HEK293 (cell line): ENCODE data around the gene PSORS1C1.

Experiments
- CTCF ChIA-PET: fragments of 350-600 bp; formaldehyde crosslinking; extraction: SDS; loops from one replicate; lab custom pipeline; 2021; ENCODE audit warnings: antibody characterized with exemption; lab: Yijun Ruan, JAX
- POLR2A ChIA-PET: fragments of 300-600 bp; formaldehyde crosslinking; extraction: SDS; loops from one replicate; lab custom pipeline; 2020; ENCODE audit warnings: antibody characterized with exemption, inconsistent platforms; lab: Yijun Ruan, JAX
- H3K27ac ChIP-seq: fragments of 200-500 bp; sonication (Bioruptor generic); 2 replicates; pipeline ENCODE4 v1.5.1; 2014; ENCODE audit warnings: low read depth, low read length, control low read depth, inconsistent platforms; ENCODE audit errors: extremely low read depth
- H3K36me3 ChIP-seq, 2 experiments: fragments of 200-500 bp in 1 of 2; sonication (Bioruptor generic) in 1 of 2; 1 replicate in 1 of 2; 2 replicates in 1 of 2; pipeline ENCODE4 v1.5.1; 2014 to 2017; ENCODE audit warnings: inconsistent platforms in 2 of 2, low read length in 2 of 2; ENCODE audit not compliant: control insufficient read depth in 2 of 2, insufficient read depth in 1 of 2
- H3K4me1 ChIP-seq: fragments of 200-500 bp; sonication (Bioruptor generic); 2 replicates; pipeline ENCODE4 v1.5.1; 2014; ENCODE audit warnings: mild to moderate bottlenecking, low read length, inconsistent platforms; ENCODE audit not compliant: control insufficient read depth, insufficient read depth
- H3K4me3 ChIP-seq: 2 replicates; pipeline ENCODE4 v1.5.1; 2011; ENCODE audit warnings: low read depth, mild to moderate bottlenecking, control low read depth, low read length, moderate library complexity
- H3K9me3 ChIP-seq: fragments of 200-500 bp; sonication (Bioruptor generic); 2 replicates; pipeline ENCODE4 v1.5.1; 2014; ENCODE audit warnings: low read depth, low read length, inconsistent platforms; ENCODE audit not compliant: control insufficient read depth, insufficient read depth
- BCL11A ChIP-seq: fragments of 450-650 bp; formaldehyde crosslinking; IDR thresholded peaks from 2 replicates; pipeline ENCODE4 v1.5.1; 2016; ENCODE audit warnings: low read depth, missing biosample characterization, missing genetic modification characterization
- EGR2 ChIP-seq: fragments of 450-650 bp; formaldehyde crosslinking; IDR thresholded peaks from 2 replicates; pipeline ENCODE4 v1.5.1; 2016; ENCODE audit warnings: low read depth, missing biosample characterization, missing genetic modification characterization
- GLI2 ChIP-seq: fragments of 450-650 bp; formaldehyde crosslinking; IDR thresholded peaks from 2 replicates; pipeline ENCODE4; 2017; ENCODE audit warnings: missing biosample characterization, missing genetic modification characterization, low read depth, borderline replicate concordance
- GLI4 ChIP-seq: fragments of 450-650 bp; formaldehyde crosslinking; IDR thresholded peaks from 2 replicates; pipeline ENCODE4 v1.5.1; 2016; ENCODE audit warnings: missing biosample characterization, missing genetic modification characterization
- KLF10 ChIP-seq: fragments of 450-650 bp; IDR thresholded peaks from 2 replicates; pipeline ENCODE4 v1.5.1; 2018; ENCODE audit warnings: missing biosample characterization, mild to moderate bottlenecking, missing genetic modification characterization
- PRDM1 ChIP-seq: fragments of 450-650 bp; formaldehyde crosslinking; IDR thresholded peaks from 2 replicates; pipeline ENCODE4; 2016; ENCODE audit warnings: missing biosample characterization, missing genetic modification characterization
- SCRT1 ChIP-seq: fragments of 450-650 bp; formaldehyde crosslinking; IDR thresholded peaks from 2 replicates; pipeline ENCODE4 v1.5.1; 2016; ENCODE audit warnings: missing biosample characterization, missing genetic modification characterization, borderline replicate concordance
- TSHZ1 ChIP-seq: fragments of 450-650 bp; formaldehyde crosslinking; IDR thresholded peaks from 2 replicates; pipeline ENCODE4 v1.5.1; 2016; ENCODE audit warnings: missing biosample characterization, missing genetic modification characterization, borderline replicate concordance
- ZBTB1 ChIP-seq: fragments of 450-650 bp; formaldehyde crosslinking; IDR thresholded peaks from 2 replicates; pipeline ENCODE4 v1.5.1; 2016; ENCODE audit warnings: missing biosample characterization, missing genetic modification characterization
- ZEB2 ChIP-seq: fragments of 450-650 bp; formaldehyde crosslinking; IDR thresholded peaks from 2 replicates; pipeline ENCODE4 v1.5.1; 2016; ENCODE audit warnings: missing biosample characterization, missing genetic modification characterization
- ZNF174 ChIP-seq: fragments of 450-650 bp; formaldehyde crosslinking; IDR thresholded peaks from 2 replicates; pipeline ENCODE4 v1.5.0; 2017; ENCODE audit warnings: missing biosample characterization, mild to moderate bottlenecking, missing genetic modification characterization
- ZNF221 ChIP-seq: fragments of 450-650 bp; formaldehyde crosslinking; IDR thresholded peaks from 2 replicates; pipeline ENCODE4 v1.5.1; 2017; ENCODE audit warnings: missing biosample characterization, missing genetic modification characterization, borderline replicate concordance
- ZNF292 ChIP-seq: fragments of 450-650 bp; formaldehyde crosslinking; IDR thresholded peaks from 2 replicates; pipeline ENCODE4 v1.5.1; 2016; ENCODE audit warnings: low read depth, missing biosample characterization, missing genetic modification characterization, borderline replicate concordance
- ZNF302 ChIP-seq: fragments of 450-650 bp; formaldehyde crosslinking; IDR thresholded peaks from 2 replicates; pipeline ENCODE4 v1.5.1; 2016; ENCODE audit warnings: missing biosample characterization, missing genetic modification characterization, low read depth
- ZNF350 ChIP-seq: fragments of 450-650 bp; formaldehyde crosslinking; IDR thresholded peaks from 2 replicates; pipeline ENCODE4 v1.5.0; 2017; ENCODE audit warnings: missing biosample characterization, mild to moderate bottlenecking, missing genetic modification characterization
- ZNF394 ChIP-seq: fragments of 450-650 bp; formaldehyde crosslinking; IDR thresholded peaks from 2 replicates; pipeline ENCODE4 v1.5.1; 2016; ENCODE audit warnings: missing biosample characterization, missing genetic modification characterization, mild to moderate bottlenecking, moderate library complexity, borderline replicate concordance
- ZNF404 ChIP-seq: fragments of 450-650 bp; formaldehyde crosslinking; IDR thresholded peaks from 2 replicates; pipeline ENCODE4 v1.5.1; 2017; ENCODE audit warnings: missing biosample characterization, missing genetic modification characterization
- ZNF433 ChIP-seq: fragments of 450-650 bp; formaldehyde crosslinking; IDR thresholded peaks from 2 replicates; pipeline ENCODE4 v1.5.1; 2016; ENCODE audit warnings: missing biosample characterization, missing genetic modification characterization, low read depth
- ZNF449 ChIP-seq: fragments of 450-650 bp; formaldehyde crosslinking; IDR thresholded peaks from 2 replicates; pipeline ENCODE4 v1.5.1; 2017; ENCODE audit warnings: missing biosample characterization, mild to moderate bottlenecking, missing genetic modification characterization, moderate library complexity
- ZNF521 ChIP-seq: fragments of 450-650 bp; formaldehyde crosslinking; IDR thresholded peaks from 2 replicates; pipeline ENCODE4 v1.5.1; 2017; ENCODE audit warnings: missing biosample characterization, mild to moderate bottlenecking, missing genetic modification characterization
- ZNF555 ChIP-seq: fragments of 450-650 bp; formaldehyde crosslinking; conservative IDR thresholded peaks from 2 replicates; pipeline ENCODE4 v1.5.1; 2017; ENCODE audit warnings: missing biosample characterization, mild to moderate bottlenecking, missing genetic modification characterization, inconsistent platforms
- ZNF560 ChIP-seq: fragments of 450-650 bp; formaldehyde crosslinking; IDR thresholded peaks from 2 replicates; pipeline ENCODE4 v1.5.1; 2017; ENCODE audit warnings: missing biosample characterization, missing genetic modification characterization, borderline replicate concordance
- ZNF580 ChIP-seq: fragments of 450-650 bp; formaldehyde crosslinking; IDR thresholded peaks from 2 replicates; pipeline ENCODE4 v1.5.1; 2016; ENCODE audit warnings: missing biosample characterization, missing genetic modification characterization
- ZNF623 ChIP-seq: fragments of 450-650 bp; formaldehyde crosslinking; IDR thresholded peaks from 2 replicates; pipeline ENCODE4 v1.5.1; 2016; ENCODE audit warnings: missing biosample characterization, missing genetic modification characterization
- ZNF645 ChIP-seq: fragments of 450-650 bp; formaldehyde crosslinking; IDR thresholded peaks from 2 replicates; pipeline ENCODE4; 2016; ENCODE audit warnings: missing biosample characterization, missing genetic modification characterization
- ZNF707 ChIP-seq: fragments of 450-650 bp; formaldehyde crosslinking; IDR thresholded peaks from 2 replicates; pipeline ENCODE4 v1.5.1; 2016; ENCODE audit warnings: missing biosample characterization, missing genetic modification characterization
- ZNF76 ChIP-seq: fragments of 450-650 bp; formaldehyde crosslinking; IDR thresholded peaks from 2 replicates; pipeline ENCODE4; 2016; ENCODE audit warnings: low read depth, missing biosample characterization, missing genetic modification characterization, borderline replicate concordance

The PSORS1C1 gene

GRCh38 chr6:31140643-31141042, 26.0 kb downstream of the PSORS1C1 start:
- Histone ChIP-seq H3K4me1 (no peaks in the 10 kb centered on the region), H3K36me3 (peaks cover 11 to 34% of the 10 kb centered on the region in 2 experiments; a peak in 2 of 3 replicates), H3K9me3 (no peaks in the 10 kb centered on the region), H3K27ac (no peak overlapping the region), H3K4me3 (no peak overlapping the region)
- ChIA-PET POLR2A (interaction anchor here (0.7 kb wide), 2 partner anchors 55 to 730 kb away, joined by 3 read pairs; no protein-coding TSS in a partner anchor), CTCF (interaction anchor here (1.8 to 7.7 kb wide), 2 partner anchors 13 to 18 kb away, joined by 7 to 49 read pairs; partner anchors contain the start of gene TCF19)
- TF ChIP-seq ZNF623 (tag by site-specific recombination) = no peak
- TF ChIP-seq SCRT1 (tag by site-specific recombination) = no peak
- TF ChIP-seq GLI2 = no peak
- TF ChIP-seq ZBTB1 (tag by site-specific recombination) = no peak
- TF ChIP-seq ZNF394 (tag by site-specific recombination) = no peak
- no peak for TF ChIP-seq ZNF449 (tag by site-specific recombination)
- TF ChIP-seq ZNF707 = no peak
- no peak for TF ChIP-seq ZNF404
- no peak for TF ChIP-seq ZNF560 (tag by site-specific recombination)
- TF ChIP-seq ZNF292 (tag by site-specific recombination) = no peak
- TF ChIP-seq ZNF221 (tag by site-specific recombination) = no peak

GRCh38 chr6:31142361-31142761, 27.8 kb downstream of the PSORS1C1 start:
- H3K27ac ChIP-seq = no peak overlapping the region
- no peaks in the 10 kb centered on the region for H3K9me3 ChIP-seq
- no peak overlapping the region for H3K4me3 ChIP-seq
- CTCF ChIA-PET = interaction anchor here (0.9 to 7.7 kb wide), 3 partner anchors 15 to 54 kb away, joined by 3 to 49 read pairs (median 7); partner anchors contain the start of gene TCF19
- no peaks in the 10 kb centered on the region for H3K4me1 ChIP-seq
- POLR2A ChIA-PET = interaction anchor here (0.9 kb wide), 1 partner anchor 12 kb away, joined by 6 read pairs; no protein-coding TSS in a partner anchor
- peaks cover 11 to 47% of the 10 kb centered on the region in 2 experiments; a peak in 2 of 3 replicates for H3K36me3 ChIP-seq
- TF ChIP-seq ZNF76 (tag by site-specific recombination) = no peak
- TF ChIP-seq ZEB2 (tag by site-specific recombination) = no peak
- TF ChIP-seq PRDM1 = no peak
- TF ChIP-seq ZNF555 (tag by site-specific recombination) = no peak
- no peak for TF ChIP-seq ZNF174 (tag by site-specific recombination)
- TF ChIP-seq ZNF350 (tag by site-specific recombination) = no peak
- no peak for TF ChIP-seq ZNF302 (tag by site-specific recombination)
- TF ChIP-seq BCL11A (tag by site-specific recombination) = no peak
- no peak for TF ChIP-seq ZNF645 (tag by site-specific recombination)
- no peak for TF ChIP-seq ZNF433 (tag by site-specific recombination)
- no peak for TF ChIP-seq GLI2
- no peak for TF ChIP-seq EGR2
- TF ChIP-seq ZNF521 (tag by site-specific recombination) = no peak
- no peak for TF ChIP-seq KLF10
- TF ChIP-seq GLI4 = no peak
- no peak for TF ChIP-seq TSHZ1 (tag by site-specific recombination)
- TF ChIP-seq ZNF580 (tag by site-specific recombination) = no peak
